Measurements from ENCODE around the gene PPP1R9B. TPM values are rescaled to one million over a fixed set of nuclear protein-coding genes. Genes with fewer than 3 reads are reported as not detected.

The PPP1R9B gene
- total RNA-seq, 1 experiment from 2014 or later, result 16.3 TPM

DNA sequence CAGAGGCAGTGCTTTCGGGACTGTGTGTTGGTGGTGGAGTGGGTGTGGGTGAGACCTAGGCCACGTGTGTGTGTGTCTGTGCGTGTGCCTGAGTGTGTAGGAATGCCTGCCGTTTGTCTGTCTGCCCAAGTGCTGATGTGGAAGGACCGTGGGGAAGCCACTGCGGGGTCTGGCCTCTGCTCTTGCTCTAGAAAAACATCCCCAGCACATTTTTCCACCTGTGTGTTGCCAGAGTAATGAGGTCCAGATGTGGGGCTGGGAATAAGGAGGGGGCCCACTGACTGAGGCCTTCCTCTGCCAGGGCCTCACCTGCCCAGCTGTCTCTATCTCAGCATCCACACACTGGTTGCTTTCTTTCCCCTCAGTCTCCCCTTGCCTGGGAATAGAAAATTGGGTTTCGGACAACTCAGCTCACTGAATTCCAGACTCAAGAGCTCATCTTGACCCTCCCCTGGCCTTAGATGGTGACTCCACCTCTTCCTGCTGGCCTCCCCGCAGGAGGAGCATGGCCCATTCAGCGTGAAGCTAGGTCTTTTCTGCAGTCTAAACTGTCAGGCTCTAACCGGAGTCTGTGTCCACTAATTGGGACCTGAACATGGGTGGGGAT, 23.0 kb upstream of the PPP1R9B start:
- DNase-seq (ENCODE audit: low spot score), result peak; percentile 75

DNA sequence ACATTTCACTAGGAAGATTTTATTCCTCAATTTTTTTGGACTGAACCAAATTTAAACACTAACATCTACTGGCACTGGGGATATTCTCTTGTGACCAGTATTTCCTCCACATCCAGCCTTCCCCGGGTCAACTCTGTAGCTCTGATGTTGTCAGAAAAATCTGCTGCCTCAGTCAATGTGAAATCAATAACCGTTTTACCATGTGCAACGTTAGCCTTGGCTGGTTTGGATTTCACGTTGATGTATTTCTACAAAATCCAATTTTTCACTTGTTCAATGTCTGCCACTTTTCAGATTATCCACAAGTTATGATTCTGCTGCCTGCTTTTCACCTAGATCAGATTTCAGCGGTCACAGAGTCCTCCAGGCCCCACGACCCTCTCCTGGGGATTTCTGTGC, 22.5 kb upstream of the PPP1R9B start:
- no peak for DNase-seq (ENCODE audit: low spot score)

DNA sequence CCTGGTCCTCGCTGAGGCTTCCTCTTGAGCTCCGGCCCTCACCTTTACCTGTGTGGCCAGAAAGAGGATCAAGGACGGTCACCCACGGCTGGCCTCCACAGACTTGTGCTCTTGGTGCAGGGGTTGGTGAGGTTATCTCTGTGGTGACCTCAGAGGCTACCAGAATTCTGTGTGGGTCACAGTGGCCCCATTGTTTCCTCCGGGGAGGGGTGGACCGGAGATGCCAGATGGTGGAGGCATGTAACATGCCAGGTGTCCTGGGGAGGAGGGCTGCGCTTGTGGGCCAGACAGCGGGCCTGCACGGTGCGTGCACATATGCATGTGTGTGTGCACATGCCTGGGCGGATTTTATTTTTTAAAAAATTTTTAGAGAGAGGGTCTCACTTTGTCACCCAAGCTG, 21.7 kb upstream of the PPP1R9B start:
- no peak for DNase-seq (ENCODE audit: low spot score)

DNA sequence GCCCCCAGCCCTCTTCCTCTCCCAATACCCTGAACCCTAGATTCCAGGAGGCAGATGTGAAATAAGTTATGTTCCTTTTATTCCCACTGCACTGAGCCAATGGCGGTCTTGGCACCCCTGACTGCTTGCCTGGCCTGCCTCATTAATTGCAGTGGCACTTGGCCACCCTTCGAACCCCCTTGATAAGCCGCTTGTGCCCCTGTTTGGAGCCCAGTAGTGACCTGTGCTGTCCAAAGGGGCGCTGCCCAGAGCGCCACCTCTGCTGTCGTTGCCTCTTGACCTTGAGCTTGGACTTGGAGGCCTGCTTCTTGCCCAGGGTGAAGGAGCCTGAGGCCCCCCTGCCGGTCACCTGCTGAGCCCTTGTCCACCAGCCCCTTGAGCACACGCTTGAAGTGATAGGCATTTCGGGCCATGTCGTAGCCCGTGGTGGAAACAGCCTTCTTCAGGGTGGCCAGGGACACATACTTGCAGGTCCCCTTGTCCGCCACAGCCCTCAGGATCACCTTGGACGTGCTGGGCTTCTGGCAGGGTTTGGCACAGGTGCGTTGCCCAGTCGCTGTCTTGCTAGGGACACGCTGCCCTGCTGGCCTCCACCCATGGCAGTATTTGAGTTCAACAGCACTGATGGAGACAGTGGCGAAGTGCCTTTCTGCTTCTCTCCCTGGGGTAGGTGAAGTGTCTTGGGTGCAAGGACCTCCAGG, 21.0 kb upstream of the PPP1R9B start:
- no peak for DNase-seq (ENCODE audit: low spot score)

DNA sequence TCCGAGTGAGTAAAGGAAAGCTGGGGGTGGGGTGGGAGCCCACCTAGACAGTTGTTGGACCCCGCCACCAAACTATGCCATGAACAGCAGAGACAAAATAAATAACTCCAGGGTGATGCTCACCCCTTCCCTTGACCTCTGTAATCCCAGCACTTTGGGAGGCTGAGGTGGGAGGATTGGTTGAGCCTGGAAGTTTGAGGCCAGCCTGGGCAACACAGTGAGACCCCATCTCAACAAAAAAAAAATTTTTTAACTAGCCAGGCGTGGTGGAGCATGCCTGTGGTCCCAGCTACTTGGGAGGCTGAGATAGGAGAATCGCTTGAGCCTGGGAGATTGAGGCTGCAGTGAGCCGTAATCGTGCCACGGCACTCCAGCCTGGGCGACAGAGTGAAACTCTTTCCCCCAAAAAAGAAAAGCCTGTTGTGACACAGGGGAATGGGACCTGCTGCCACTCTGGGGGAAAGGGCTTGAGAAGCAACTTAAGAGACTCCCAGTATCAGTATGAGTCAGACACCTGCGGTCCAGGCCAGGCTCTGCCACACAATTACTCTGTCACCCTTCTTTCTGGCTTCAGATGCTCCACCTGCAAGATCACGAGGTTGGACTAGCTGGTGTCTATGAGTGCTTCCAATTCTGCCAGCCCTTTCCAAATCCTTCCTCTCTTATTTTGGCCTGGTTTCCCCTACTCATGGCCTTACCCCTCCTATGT, 20.3 kb upstream of the PPP1R9B start:
- peak; percentile 51 for DNase-seq (ENCODE audit: low spot score)

DNA sequence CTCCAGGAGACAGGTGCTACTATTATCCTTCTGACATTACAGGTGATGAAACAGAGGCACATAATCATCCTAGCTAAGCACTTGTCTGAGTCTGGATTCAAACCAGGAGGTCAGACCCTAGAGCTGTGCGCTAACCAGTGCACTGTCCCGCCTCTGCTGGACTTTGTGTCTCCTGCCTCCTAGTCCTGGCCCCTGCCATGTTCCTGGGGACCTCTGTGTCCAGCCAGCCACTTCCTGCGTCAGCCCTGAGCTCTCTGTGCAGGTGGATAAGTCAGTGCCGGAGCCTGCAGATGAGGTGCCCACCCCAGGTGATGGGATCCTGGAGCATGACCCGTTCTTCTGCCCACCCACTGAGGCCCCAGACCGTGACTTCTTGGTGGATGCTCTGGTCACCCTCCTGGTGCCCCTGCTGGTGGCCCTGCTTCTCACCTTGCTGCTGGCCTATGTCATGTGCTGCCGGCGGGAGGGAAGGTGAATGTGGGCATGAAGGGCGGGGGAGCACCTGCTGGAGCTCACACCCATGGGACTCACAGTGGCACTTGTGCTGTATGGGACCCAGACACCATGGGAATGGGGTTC, 19.5 kb upstream of the PPP1R9B start:
- DNase-seq (ENCODE audit: low spot score), result no peak

DNA sequence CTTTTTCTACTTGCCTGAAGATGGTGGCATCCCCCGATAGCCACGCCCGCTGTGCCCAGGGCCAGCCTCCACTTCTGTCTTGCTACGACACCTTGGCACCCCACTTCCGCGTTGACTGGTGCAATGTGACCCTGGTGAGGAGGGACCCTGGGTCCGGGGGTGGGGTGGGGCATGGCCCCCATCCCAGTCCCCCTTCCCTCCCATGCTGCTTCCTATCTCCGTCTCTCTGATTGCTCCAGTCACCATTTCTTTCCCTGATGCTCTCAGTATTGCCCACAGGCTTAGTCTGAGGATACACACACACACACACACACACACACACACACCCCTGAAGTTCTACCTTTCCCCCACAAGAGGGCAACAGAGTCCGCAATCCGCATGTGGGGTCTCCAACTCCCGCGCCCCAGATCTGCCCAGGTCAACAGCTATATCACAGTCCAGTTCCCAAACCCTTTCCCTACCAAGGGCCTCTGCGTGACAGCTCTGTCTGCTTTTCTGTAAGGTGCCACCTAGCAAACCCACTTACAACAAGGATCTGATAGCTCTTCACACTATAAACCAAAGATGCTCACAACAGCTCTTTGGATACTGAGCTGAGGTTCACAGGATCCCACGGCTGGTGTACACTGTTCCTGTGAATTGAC, 18.8 kb upstream of the PPP1R9B start:
- peak; percentile 76 for DNase-seq (ENCODE audit: low spot score)

DNA sequence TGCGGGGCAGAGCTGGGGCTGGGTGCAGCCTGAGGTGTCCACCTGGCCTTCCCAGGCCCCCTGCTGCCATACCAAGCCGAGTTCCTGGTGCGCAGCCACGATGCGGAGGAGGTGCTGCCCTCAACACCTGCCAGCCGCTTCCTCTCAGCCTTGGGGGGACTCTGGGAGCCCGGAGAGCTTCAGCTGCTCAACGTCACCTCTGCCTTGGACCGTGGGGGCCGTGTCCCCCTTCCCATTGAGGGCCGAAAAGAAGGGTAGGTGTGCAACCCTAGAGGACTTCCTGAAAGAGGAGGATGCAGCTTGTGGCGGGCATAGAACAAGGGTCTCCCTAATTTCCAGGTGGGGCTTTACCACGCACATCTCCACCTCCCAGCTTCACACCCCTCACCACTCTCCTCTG, 17.8 kb upstream of the PPP1R9B start:
- DNase-seq (ENCODE audit: low spot score), result no peak

DNA sequence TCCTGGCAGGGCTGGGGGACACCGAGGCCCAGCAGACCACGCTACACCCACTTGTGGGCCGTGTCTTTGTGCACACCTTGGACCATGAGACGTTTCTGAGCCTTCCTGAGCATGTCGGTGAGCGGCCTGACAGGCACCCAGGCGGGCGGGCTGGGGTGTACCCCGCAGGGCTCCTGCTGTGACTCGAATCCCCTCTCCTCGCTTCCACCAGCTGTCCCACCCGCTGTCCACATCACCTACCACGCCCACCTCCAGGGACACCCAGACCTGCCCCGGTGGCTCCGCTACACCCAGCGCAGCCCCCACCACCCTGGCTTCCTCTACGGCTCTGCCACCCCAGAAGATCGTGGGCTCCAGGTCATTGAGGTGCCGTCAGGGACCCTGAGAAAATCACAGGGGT, 16.9 kb upstream of the PPP1R9B start:
- no peak for DNase-seq (ENCODE audit: low spot score)

DNA sequence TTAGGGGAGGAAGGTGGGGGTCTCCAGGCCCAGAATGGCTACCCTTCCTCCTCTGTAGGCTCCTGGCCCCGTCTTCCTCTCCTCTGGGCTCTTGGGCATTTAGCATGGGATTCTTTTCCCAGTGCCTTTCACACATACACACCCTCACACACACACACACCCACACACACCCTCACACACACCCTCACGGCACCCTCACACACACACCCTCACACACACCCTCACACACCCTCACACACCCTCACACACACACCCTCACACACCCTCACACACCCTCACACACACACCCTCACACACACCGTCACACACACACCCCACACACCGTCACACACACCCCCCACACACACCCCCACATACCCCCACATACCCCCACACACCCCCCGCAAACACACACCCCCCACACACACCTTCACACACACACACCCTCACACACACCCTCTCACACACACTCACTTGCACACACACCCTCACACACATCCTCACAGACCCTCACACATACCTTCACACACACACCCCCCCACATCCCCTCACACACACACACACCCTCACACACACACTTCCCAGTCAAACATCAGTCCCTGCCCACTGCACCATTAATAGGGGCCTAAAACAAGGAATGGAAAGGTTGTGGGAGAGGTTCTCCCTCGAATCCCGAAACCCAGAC, 16.2 kb upstream of the PPP1R9B start:
- DNase-seq (ENCODE audit: low spot score), result no peak

DNA sequence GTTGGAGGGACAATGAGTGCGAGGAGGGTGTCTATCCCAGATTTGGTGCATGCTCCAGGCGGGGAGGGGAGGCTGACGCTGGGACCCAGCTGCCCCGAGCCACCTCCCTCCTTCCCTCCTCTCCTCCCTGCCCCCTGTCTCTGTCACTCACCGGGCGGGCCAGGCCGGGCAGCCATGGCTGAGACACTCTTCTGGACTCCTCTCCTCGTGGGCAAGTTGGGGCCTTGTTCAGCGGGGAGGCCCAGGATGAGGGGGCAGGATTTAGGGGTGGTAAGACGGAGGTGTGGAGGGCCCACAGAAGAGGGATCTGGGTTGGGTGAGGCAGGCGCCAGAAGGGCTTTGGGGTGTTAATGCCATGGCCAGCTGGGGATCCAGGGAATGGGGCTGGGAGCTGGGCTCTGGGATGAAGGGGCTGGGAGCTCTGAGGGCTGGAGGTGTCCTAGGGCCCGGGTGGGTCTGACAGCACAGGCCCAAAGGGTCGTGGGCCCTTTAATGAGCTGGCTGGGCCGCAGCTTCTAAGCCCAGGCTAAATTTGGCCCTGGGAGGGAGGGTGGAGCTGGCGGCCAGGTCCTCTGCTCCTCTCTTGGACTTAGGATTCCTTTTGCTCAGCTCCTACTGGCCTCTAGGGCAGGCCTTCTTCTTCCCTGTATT, 15.5 kb upstream of the PPP1R9B start, which contains the start of gene SGCA:
Gene SGCA (plus strand): TSS at position 139 of the 651 bp plus-strand sequence. CDS start 36 bp downstream, at position 175.
- no peak for DNase-seq (ENCODE audit: low spot score)

DNA sequence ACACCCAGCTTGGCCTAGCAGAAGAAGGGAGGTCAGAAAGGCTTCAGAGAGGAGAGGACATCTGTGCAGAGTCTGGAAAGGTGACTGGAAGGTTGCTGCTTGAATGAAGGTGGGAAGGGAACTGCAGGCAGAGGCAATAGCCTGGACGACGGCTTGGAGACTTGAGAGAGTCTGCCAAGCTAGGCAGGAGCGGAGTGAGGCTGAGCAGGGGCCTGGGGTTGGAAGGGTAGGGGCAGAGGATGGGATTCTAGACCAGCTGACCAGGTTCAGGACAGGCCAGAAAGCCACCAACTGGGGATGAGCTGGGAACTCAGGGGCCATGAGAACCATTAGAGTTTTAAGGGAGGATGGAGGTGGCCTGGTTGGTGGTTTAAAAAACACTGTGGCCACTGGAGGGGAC, 15.0 kb upstream of the PPP1R9B start:
- DNase-seq (ENCODE audit: low spot score), result no peak

DNA sequence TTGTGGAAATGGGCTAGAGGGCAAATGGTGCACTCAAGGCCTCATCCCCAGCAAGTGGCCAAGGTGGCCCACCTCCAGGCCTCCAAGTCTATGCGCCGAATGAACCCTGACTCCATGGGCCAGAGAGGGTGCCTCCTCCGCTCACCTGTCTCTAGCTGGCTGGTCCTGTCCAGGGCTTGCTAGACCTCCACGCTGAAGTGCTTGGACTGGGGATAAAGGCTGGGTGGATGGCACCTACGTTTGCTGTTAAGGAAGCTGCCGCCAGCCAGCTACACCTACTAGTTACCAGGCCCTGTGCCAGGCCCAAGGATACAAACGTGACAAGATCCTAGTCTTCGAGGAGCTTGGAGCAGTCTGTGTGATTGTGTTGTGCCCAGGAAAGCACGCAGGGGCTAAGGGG, 14.6 kb upstream of the PPP1R9B start:
- DNase-seq (ENCODE audit: low spot score), result no peak

DNA sequence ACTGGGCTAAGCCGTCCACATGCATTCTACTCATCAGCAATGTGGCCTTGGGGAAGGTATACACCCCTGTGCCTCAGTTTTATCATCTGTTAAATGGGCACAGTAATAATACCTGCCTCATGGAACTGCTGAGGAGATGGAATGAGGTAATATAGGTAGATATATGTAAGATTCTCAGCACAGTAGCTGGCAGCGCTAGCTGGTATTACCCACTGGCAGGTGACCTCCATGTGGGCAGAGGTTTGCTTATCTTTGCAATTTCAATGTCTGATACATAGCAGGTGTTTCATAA, 14.2 kb upstream of the PPP1R9B start:
- no peak for DNase-seq (ENCODE audit: low spot score)

DNA sequence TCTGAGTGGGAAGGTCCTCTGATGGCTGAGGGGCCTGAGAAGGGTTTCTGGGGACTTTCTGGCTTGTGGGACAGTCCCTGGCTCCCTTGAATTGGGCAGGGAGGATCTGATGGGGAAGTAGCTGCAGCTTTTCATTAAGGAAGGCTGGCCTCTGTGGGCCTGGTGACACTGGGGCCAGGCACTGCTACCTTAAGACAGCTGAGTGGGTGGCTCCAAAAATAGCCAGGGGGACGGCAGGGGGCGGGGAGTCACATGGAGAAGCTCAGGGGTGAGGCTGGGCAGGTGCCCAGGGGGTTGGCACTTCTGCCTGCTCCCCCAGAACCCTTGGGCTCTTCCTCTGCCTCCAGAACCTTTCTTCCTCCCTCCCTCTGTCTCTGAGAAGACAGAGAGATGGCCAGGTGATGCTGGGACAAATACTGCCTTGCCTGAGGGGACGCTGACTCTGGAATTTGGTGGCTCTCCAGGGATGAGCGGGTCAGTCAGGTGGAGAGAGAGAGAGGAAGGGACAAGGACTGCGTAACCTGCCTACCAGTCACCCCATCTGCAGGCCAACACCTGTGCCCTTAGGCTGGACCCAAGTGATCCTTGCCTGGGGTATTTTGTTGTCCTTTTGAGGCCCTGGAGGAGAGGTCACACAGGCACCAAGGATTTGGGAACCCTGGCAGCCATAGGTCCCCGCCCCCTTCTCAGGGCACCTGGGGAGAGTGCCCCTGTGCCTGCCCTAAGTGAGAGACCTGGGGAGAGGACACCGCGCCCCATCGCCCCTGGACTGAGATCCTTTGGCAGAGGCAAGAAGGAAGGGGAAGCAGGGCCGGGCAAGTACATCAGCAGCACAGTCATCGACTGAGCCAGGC, 13.6 kb upstream of the PPP1R9B start:
- no peak for DNase-seq (ENCODE audit: low spot score)

DNA sequence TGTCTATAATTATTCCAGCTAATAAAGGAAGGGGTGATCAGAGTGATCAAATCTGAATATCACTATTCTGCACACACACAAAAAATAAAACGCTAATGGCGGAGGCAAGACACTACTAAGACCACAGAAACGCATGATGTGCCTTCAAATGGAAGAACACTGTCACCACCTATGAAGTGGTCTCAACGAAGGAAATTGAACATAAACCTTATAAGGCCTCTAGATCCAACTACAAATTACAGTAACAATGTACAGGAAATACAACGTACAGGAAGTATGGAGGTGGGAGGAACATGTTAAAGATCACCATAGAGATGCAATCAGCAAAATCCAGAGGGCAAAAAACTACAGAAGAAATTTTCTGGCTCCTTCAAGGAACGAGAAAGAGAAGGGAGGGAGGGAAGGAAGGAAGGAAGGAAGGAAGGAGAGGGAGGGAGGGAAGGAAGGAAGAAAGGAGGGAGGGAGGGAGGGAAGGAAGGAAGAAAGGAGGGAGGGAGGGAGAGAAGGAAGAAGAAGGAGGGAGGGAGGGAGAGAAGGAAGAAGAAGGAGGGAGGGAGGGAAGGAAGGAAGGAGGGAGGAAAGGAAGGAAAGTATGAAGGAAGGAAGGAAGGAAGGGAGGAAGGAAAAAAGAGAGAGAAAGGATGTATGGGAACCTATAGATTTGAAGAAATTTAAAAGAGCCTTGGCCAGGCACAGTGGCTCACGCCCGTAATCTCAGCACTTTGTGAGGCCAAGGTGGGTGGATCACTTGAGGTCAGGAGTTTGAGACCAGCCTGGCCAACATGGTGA, 12.2 kb upstream of the PPP1R9B start:
- DNase-seq (ENCODE audit: low spot score), result no peak

DNA sequence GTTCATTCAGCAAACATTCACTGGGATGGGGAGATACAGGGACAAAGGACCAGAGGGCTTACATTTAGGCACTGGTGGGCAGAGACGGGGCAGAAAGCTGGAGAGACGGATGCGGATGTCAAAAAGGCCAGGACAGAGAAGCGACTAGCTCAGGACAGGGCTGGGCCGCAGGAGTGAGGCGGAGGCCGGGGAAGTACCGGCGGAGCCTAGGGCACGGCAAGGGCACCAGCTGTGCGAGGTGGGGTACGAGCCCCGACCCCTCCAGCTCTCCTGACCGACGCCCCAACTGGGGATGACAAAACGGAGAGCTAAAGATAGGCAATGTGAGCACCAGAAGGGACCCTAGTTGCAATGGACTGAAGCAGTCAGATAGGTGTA, 11.4 kb upstream of the PPP1R9B start:
- DNase-seq (ENCODE audit: low spot score), result no peak

DNA sequence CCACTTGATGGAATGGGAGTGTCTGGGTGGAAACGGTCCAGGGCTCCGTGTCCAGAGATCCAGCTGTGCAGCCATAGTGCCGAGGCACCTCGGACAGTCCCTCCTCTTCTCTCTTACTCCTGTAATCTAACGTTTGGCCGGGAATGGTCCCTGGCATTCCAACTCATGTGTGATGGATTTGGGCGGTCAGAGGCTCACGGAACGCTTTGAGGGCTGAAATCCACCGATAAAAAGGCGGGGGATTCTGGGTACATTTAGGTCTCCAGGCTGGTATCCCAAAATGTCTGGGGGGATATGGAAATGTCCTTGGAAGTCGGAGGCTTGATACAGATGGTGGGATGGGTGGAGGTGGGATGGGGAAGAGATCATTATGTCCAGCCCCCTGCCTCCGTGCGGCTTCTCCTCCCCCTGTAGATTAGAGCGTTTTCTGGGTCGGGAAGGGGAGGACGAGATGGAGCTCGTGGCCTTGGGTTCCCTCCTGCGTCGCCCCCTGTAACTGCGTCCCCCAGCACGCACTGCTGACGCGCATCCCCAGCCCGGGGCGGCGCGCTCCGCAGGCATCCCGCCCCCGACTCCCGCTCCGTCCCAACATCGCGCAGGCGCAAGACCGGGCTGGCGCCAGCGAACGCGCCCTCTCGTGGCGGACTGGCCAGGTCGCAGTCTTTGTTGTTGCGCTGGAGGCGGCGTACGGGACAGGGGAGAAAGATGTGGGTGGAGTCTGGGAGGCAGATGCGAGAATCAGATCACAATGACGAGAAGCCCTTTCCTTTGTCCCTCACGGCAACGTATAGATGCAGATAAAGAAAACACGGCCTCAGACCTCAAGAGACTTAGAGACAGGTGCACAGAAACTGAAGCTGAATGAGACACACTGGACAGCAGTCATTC, 10.8 kb upstream of the PPP1R9B start:
- DNase-seq (ENCODE audit: low spot score), result peak; percentile 93

DNA sequence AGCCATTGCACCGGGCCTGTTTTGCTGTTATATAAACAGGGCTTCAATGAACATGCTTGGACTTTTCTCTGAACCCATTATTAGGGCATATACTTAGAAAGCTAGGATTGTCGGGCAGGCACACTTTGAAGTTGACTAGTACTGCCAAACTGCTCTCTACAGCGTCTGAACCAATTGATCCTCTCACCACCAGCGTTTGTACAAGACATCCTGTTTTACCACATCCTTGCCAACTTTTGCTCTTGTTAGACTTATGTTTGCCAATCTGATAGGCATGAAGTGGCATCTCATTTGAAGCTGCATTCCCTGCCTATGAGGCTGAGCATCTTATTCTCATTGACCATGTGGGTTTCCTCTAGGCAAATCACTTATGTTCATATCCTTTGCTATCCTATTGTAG, 7.4 kb upstream of the PPP1R9B start:
- no peak for DNase-seq (ENCODE audit: low spot score)

Measured in H4 (cell line).